Astrocyte of the spinal cord (primary cell): Measurements from ENCODE around the gene WIZ.

Source experiments
- DNase-seq: peaks from one replicate; pipeline ENCODE4 v3.0.0; 2011; ENCODE audit warnings: low read depth, low spot score
- H3K4me3 ChIP-seq: 2 replicates; pipeline ENCODE4 v1.5.1; 2011; ENCODE audit warnings: low read depth, mild to moderate bottlenecking, low read length, moderate library complexity
- CTCF ChIP-seq: IDR thresholded peaks from 2 replicates; pipeline ENCODE4 v1.5.1; 2012; ENCODE audit warnings: low read depth, mild to moderate bottlenecking, low read length, inconsistent platforms
- in situ Hi-C: cut with HindIII; loops from 2 replicates; pipeline ENCODE4 v1.10.0; 2017; ENCODE audit warnings: low sequenced_read_pairs

The WIZ gene

GRCh38 chr19:15427350-15427700, 22.4 kb downstream of the WIZ start:
- no peak overlapping the region for H3K4me3 ChIP-seq
- no peak for TF ChIP-seq CTCF
- in situ Hi-C loops: no loop called here
- no peak for DNase-seq

GRCh38 chr19:15426485-15427349, 23.0 kb downstream of the WIZ start:
- no peak for DNase-seq
- in situ Hi-C loops: no loop called here
- no peak overlapping the region for H3K4me3 ChIP-seq
- TF ChIP-seq CTCF: no peak

- no peak for DNase-seq
- in situ Hi-C loops: no loop called here
- no peak overlapping the region for H3K4me3 ChIP-seq
- TF ChIP-seq CTCF: no peak
Observed at GRCh38 chr19:15425321-15425950, 24.3 kb downstream of the WIZ start.

- TF ChIP-seq CTCF: no peak
- in situ Hi-C loops: no loop called here
- H3K4me3 ChIP-seq: no peak overlapping the region
- DNase-seq: no peak
Observed at GRCh38 chr19:15424692-15425272, 25.0 kb downstream of the WIZ start.

- in situ Hi-C loops: no loop called here
- no peak for TF ChIP-seq CTCF
- H3K4me3 ChIP-seq: no peak overlapping the region
- DNase-seq: no peak
Observed at GRCh38 chr19:15424121-15424520, 25.6 kb downstream of the WIZ start.

- H3K4me3 ChIP-seq: no peak overlapping the region
- TF ChIP-seq CTCF: no peak
- no peak for DNase-seq
- in situ Hi-C loops: no loop called here
Observed at GRCh38 chr19:15423130-15423529, 26.6 kb downstream of the WIZ start.
